SJCRH30 (cell line): ENCODE data around the gene SHISAL2A. TPM values are rescaled to one million over a fixed set of nuclear protein-coding genes. Genes with fewer than 3 reads are reported as not detected.
"Not testable (repeated sequence)": the region's sequence is repeated elsewhere in the genome, so short reads cannot be mapped to it uniquely, and the experiment has no call there.

Experiments
- DNase-seq, 2 experiments: peaks; one replicate each; pipeline ENCODE4 v3.0.0-alpha.2; 2015 to 2020
- H3K27ac ChIP-seq: fragments of 250-450 bp; sonication (Bioruptor Pico); 2 replicates; pipeline ENCODE4 v1.5.1; 2020; ENCODE audit warnings: mild to moderate bottlenecking, moderate library complexity
- H3K27me3 ChIP-seq: fragments of 250-450 bp; sonication (Bioruptor Pico); 2 replicates; pipeline ENCODE4 v1.5.1; 2020; ENCODE audit warnings: mild to moderate bottlenecking, moderate library complexity
- H3K36me3 ChIP-seq: fragments of 250-450 bp; sonication (Bioruptor Pico); 2 replicates; pipeline ENCODE4 v1.5.1; 2020; ENCODE audit warnings: mild to moderate bottlenecking, moderate library complexity
- H3K4me1 ChIP-seq: fragments of 250-450 bp; sonication (Bioruptor Pico); 2 replicates; pipeline ENCODE4 v1.5.1; 2020; ENCODE audit warnings: mild to moderate bottlenecking, moderate library complexity
- H3K4me3 ChIP-seq: fragments of 250-450 bp; sonication (Bioruptor Pico); 2 replicates; pipeline ENCODE4 v1.5.1; 2020; ENCODE audit warnings: mild to moderate bottlenecking, moderate library complexity
- H3K9me3 ChIP-seq: fragments of 250-450 bp; sonication (Bioruptor Pico); replicated peaks from 2 replicates; pipeline ENCODE4 v1.5.1; 2020; ENCODE audit warnings: mild to moderate bottlenecking, moderate library complexity
- total RNA-seq: library from RNA; depleted of rRNA; stranded (reverse); fragments of >200 nt; shearing (Covaris generic); gene quantifications from 2 replicates; pipeline ENCODE4 v1.2.3, GENCODE V29; 2014

Gene SHISAL2A
- total RNA-seq, 1 experiment from 2014 or later, result not detected

DNA sequence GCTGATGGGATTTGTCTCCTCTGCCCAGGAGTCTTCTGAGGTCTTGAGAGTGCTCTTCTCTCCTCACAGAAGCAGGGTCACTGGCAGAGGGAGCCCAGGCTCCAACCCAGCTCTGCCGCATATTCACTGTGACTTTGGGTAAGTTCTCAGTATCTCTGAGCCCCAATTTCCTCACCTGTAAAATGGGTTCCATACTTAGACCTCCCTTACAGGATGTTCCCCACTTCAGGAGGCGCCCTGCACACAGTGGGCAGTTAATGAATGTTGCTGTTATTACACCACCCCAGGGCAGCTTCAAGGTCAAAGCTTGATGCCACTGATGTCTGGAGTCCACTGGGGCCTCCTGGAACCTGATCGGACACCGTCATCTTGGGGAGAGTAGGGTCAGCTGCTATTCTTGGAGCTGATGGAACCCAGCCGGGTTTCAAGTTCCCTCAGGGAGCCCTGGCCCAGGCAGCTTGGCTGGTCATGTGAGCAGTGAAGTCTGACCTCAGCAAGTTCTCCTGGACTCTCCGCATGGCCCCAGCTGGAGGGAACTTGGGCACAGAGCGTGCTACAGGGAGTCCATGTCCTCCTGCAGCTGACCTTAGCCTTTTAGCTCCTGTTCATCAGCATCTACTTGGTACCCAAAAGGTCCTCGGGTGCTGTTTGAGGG is 43.4 kb downstream of the SHISAL2A start:
- DNase-seq, result no peak
- Histone ChIP-seq H3K4me3 (no peak overlapping the region), H3K27ac (no peak overlapping the region)

DNA sequence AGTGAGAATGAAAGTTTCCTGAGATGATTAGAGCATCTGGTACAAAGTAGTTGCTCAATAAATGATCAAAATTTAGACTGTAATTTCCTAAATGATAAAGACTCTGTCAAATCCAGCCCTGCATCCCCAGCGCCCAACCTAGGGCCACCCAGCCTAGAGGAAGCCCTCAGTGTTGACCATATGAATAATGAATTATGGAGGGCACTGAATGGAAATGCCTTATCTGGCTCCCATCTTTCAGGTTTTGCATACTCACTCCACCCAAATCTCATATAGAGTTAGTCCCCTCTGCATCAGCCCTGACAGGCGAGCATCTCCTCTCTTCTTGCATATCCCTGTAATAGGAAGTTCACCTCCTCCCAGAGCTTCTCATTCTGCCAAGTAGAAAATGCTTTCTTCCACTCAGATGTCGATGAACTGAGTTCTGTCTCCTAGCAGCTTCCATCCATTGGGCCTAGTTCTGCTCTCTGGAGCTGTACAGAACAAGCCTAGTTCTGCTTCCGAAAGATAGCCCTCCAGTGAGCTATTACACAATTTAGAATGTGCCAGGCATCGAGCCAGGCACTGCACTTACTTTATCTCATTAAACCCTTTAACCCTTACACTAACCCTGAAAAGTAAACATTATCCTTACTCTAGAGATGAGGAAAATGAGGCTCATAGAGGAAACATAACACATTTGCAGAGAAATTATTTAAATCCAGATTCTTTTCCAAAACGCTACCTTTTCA is 44.3 kb downstream of the SHISAL2A start:
- no peak overlapping the region for H3K27ac ChIP-seq
- H3K27me3 ChIP-seq, result no peaks in the 10 kb centered on the region
- DNase-seq, result no peak
- H3K9me3 ChIP-seq, result no peaks in the 10 kb centered on the region
- no peaks in the 10 kb centered on the region for H3K36me3 ChIP-seq
- H3K4me3 ChIP-seq, result no peak overlapping the region
- 0 out of 2 replicates have a peak, but pooled peaks cover 3% of the 10 kb centered on the region for H3K4me1 ChIP-seq

More for the DNA sequence above, 43.4 kb downstream of the SHISAL2A start:
- H3K9me3 ChIP-seq, result no peaks in the 10 kb centered on the region
- no peaks in the 10 kb centered on the region for H3K27me3 ChIP-seq
- H3K36me3 ChIP-seq, result no peaks in the 10 kb centered on the region
- 0 out of 2 replicates have a peak, but pooled peaks cover 3% of the 10 kb centered on the region for H3K4me1 ChIP-seq

DNA sequence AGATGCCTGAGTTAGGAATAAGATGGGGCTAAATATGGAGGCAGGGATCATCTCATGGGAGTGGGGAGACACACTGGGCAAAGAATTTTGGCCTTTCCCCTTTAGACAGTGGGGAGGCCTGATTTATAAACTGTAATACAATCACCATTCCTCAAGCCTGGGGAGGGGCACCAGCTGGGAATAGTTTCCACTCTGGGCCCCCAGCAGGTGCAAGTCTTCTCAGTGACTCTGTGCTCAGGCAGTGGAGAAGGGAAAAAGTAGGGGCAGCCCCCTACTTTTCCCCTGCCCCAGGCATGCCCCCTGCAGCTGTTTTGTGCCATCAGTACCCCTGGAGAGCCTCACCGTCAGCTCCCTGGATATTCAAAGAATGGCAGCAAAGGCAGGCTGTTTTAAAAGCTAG is 46.1 kb downstream of the SHISAL2A start:
- Histone ChIP-seq H3K4me1 (0 out of 2 replicates have a peak, but pooled peaks cover 3% of the 10 kb centered on the region), H3K27ac (no peak overlapping the region), H3K27me3 (no peaks in the 10 kb centered on the region), H3K9me3 (no peaks in the 10 kb centered on the region), H3K36me3 (0 out of 2 replicates have a peak, but pooled peaks cover under 1% of the 10 kb centered on the region), H3K4me3 (no peak overlapping the region)
- peak; percentile 61 to 78 for DNase-seq

DNA sequence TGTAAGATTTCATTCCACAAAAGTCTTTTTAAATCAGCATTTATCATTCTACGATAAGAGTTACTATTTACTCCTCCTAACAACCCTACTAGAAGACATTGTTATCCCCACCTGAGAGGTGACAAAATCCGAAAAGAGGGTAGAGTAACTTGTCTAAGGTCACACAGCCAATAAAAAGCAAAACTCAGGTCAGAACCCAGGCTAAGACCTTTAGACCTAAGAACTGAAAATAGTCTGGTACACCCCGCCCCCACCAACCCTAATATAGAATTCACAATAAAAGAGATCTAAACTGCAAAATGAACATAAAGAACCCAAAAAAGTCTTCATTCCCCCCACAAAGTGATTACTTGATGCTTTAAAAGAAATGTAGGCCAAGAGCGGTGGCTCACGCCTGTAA is 46.5 kb downstream of the SHISAL2A start:
- Histone ChIP-seq H3K9me3 (no peaks in the 10 kb centered on the region), H3K4me1 (0 out of 2 replicates have a peak, but pooled peaks cover 3% of the 10 kb centered on the region), H3K4me3 (no peak overlapping the region), H3K36me3 (peaks cover 2% of the 10 kb centered on the region; the same call in 1 of the 2 replicates), H3K27ac (no peak overlapping the region), H3K27me3 (no peaks in the 10 kb centered on the region)
- DNase-seq, result no peak

DNA sequence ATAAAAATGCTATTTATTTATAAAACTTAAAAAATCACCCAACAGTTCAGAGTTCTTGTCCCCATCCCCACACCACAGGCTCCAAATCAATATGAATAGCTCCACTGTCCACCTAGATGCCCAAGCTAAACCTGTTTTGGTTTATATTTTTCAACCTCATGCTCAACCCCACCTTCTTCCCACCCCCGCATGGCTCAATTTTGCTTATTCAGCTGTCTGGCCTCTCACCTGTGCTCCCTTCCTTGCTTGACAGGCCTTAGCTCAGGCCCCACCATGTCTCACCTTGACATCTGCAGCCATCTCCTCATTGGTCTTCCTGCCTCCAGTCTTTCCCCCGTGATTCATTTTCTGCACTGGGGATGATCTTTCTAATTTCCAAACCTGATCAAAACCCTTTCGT is 47.4 kb downstream of the SHISAL2A start:
- Histone ChIP-seq H3K27ac (no peak overlapping the region), H3K4me1 (0 out of 2 replicates have a peak, but pooled peaks cover 3% of the 10 kb centered on the region), H3K9me3 (no peaks in the 10 kb centered on the region), H3K27me3 (no peaks in the 10 kb centered on the region), H3K36me3 (peaks cover 2% of the 10 kb centered on the region; the same call in 1 of the 2 replicates), H3K4me3 (no peak overlapping the region)
- DNase-seq, result no peak

DNA sequence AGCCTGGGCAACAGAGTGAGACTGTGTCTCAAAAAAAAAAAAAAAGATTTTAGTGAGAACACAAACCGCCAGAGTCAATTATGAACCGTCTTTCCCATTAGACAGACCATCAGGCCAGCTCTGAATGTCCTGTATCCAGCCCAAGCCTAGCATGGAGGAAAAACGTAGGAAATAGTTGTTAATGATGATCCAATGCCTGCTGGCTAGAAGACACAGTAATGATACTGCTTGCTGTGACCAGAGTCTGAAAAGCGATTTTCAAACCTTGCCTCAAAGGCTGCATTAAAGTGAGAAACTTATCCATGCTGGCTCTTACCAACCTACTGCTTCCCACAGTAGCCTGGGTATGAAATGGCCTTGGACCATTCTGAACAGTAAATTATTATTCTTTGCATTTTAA is 48.2 kb downstream of the SHISAL2A start:
- Histone ChIP-seq H3K36me3 (peaks cover 7% of the 10 kb centered on the region; the same call in 1 of the 2 replicates), H3K9me3 (no peaks in the 10 kb centered on the region), H3K4me3 (no peak overlapping the region), H3K4me1 (0 out of 2 replicates have a peak, but pooled peaks cover 3% of the 10 kb centered on the region), H3K27me3 (no peaks in the 10 kb centered on the region), H3K27ac (no peak overlapping the region)
- DNase-seq, result no peak

DNA sequence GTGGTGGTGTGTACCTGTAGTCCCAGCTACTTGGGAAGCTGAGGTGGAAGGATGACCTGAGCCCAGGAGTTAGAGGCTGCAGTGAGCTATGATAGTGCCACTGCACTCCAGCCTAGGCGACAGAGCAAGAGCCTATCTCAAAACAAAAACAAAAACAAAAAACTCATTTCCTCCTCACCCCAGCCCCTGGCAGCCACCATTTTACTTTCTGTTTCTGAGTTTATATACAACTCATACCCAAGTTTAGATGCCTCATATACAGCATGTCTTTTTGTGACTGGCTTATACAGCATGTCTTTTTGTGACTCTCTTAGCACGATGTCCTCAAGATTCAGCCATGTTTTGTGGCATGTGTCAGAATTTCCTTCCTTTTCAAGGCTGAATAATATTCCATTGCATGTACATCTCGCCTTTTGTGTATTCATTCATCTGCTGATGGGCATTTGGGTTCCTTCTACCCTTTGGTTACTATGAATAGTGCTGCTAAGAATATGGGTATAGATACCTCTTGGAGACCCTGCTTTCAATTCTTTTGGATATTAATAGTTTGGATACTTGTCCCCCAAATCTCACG is 50.5 kb downstream of the SHISAL2A start:
- Histone ChIP-seq H3K27ac (no peak overlapping the region), H3K4me3 (no peak overlapping the region), H3K36me3 (peaks cover 29% of the 10 kb centered on the region), H3K4me1 (0 out of 2 replicates have a peak, but pooled peaks cover 3% of the 10 kb centered on the region), H3K9me3 (no peaks in the 10 kb centered on the region), H3K27me3 (no peaks in the 10 kb centered on the region)
- no peak for DNase-seq

DNA sequence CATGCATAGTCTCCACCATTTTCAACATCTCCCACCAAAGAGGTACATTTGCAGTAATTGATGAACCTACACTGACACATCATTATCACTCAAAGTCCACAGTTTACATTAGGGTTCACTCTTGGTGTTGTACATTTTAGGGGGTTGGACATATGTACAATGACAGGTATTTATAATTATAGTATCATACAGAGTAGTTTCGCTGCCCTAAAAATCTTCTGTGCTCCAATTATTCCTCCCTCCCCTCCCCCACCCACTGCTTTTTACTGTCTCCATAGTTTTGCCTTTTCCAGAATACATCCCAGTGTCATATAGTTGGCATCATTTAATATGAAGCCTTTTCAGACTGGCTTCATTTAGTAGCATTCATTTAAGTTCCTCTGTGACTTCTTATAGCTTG is 51.6 kb downstream of the SHISAL2A start:
- H3K27me3 ChIP-seq, result no peaks in the 10 kb centered on the region
- H3K4me1 ChIP-seq, result 0 out of 2 replicates have a peak, but pooled peaks cover under 1% of the 10 kb centered on the region
- no peak overlapping the region for H3K27ac ChIP-seq
- H3K9me3 ChIP-seq, result no peaks in the 10 kb centered on the region
- H3K36me3 ChIP-seq, result peaks cover 38% of the 10 kb centered on the region
- H3K4me3 ChIP-seq, result no peak overlapping the region
- DNase-seq, result no peak

DNA sequence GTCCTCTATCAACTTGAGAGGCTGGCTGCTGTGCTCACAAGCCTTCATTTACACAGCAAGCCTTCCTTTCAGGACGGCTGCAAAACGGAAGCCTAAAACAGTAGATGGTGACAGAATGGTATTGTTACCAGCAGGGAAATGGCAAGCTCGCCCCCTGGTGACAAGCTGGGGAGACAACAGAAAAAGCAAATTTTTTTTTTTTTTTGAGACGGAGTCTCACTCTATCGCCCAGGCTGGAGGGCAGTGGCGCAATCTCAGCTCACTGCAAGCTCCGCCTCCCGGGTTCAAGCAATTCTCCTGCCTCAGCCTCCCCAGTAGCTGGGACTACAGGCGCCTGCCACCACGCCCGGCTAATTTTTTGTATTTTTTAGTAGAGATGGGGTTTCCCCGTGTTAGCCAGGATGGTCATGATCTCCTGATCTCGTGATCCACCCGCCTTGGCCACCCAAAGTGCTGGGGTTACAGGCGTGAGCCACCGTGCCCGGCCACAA is 53.3 kb downstream of the SHISAL2A start:
- not testable (repeated sequence) for H3K27me3 ChIP-seq, H3K4me3 ChIP-seq, H3K27ac ChIP-seq, H3K9me3 ChIP-seq, H3K4me1 ChIP-seq
- peak; percentile 63 to 84 for DNase-seq
- peaks cover 49% of the 10 kb centered on the region for H3K36me3 ChIP-seq

DNA sequence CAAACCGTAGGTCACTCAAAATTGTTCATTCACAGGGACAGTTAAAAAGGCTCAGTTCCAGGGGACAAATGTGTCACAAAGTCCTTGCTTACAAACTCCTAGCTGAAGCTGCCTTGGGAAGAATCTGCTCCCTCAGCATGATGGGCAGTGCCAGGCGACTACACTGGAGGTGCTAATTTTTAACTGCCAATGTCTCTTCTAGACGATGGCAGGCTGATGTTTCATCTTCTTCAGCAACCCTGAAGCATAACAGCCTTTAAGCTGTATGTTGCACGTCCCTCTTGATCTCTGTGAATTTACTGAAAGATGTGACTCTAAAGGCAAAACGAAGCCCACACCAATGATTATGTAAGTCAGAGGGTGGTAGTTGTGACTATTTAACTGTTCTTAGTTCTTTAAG is 53.9 kb downstream of the SHISAL2A start:
- no peak for DNase-seq
- H3K9me3 ChIP-seq, result no peaks in the 10 kb centered on the region
- no peaks in the 10 kb centered on the region for H3K4me1 ChIP-seq
- peaks cover 53% of the 10 kb centered on the region for H3K36me3 ChIP-seq
- H3K27me3 ChIP-seq, result no peaks in the 10 kb centered on the region
- H3K27ac ChIP-seq, result no peak overlapping the region
- no peak overlapping the region for H3K4me3 ChIP-seq

DNA sequence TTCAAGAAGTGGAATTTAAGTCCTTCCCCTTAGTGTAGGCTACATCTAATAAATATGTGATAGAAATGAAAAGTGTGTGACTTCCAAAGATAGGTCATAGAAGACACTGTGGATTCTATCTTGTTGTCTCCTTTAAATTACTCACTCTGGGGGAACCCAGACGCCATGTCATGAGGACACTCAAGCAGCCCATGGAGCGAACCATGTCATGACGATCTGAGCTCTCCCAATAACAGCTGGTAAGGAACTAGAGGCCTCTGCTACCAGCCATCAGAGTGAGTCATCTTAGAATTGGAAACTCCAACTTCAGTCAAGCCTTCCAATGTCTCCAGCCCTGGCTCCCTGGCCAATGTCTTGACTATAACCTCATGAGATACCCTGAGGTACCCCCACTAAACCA is 58.9 kb downstream of the SHISAL2A start:
- H3K4me1 ChIP-seq, result no peaks in the 10 kb centered on the region
- no peak for DNase-seq
- peaks cover 52% of the 10 kb centered on the region for H3K36me3 ChIP-seq
- no peaks in the 10 kb centered on the region for H3K27me3 ChIP-seq
- H3K27ac ChIP-seq, result no peak overlapping the region
- H3K4me3 ChIP-seq, result no peak overlapping the region
- H3K9me3 ChIP-seq, result no peaks in the 10 kb centered on the region; the same call in 1 of the 2 replicates

DNA sequence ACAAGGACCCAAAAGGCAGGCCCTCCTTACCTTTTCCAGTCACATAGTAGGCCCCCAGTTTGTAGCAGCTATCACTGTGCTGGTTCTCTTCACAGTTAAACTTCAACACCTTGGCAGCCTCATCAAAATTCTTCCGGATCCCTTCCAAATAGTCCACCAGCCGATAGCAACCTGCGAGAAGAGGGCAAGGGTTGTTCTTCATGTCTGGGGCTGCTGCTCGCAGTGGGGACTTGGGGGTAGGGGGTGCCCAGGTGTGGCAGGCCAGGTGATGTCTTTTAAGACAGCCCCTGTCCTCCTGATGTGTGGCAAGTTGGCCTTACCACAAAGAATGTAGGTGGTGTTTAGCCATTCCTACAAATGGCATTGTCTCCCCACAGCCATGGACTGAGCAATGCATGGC is 59.7 kb downstream of the SHISAL2A start:
- Histone ChIP-seq H3K4me1 (no peaks in the 10 kb centered on the region), H3K9me3 (no peaks in the 10 kb centered on the region; the same call in 1 of the 2 replicates), H3K36me3 (peaks cover 43% of the 10 kb centered on the region), H3K27ac (no peak overlapping the region), H3K27me3 (no peaks in the 10 kb centered on the region), H3K4me3 (no peak overlapping the region)
- no peak for DNase-seq

DNA sequence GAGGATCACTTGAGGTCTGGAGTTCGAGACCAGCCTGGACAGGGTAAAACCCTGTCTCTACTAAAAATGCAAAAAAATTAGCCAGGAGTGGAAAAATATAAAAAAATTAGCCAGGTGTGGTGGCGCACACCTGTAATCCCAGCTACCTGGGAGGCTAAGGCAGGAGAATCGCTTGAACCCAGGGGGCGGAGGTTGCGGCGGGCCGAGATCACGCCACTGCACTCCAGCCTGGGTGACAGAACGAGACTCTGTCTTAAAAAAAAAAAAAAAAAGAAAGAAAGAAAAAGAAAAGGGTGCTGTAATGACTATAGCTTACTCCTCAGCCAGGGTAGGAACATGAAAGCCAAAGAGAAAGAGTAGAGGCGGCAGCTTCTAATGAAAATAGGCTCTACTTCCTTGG is 60.4 kb downstream of the SHISAL2A start:
- H3K36me3 ChIP-seq, result peaks cover 37% of the 10 kb centered on the region
- H3K27me3 ChIP-seq, DNase-seq, H3K4me1 ChIP-seq, H3K4me3 ChIP-seq, H3K27ac ChIP-seq, H3K9me3 ChIP-seq: not testable (repeated sequence)

DNA sequence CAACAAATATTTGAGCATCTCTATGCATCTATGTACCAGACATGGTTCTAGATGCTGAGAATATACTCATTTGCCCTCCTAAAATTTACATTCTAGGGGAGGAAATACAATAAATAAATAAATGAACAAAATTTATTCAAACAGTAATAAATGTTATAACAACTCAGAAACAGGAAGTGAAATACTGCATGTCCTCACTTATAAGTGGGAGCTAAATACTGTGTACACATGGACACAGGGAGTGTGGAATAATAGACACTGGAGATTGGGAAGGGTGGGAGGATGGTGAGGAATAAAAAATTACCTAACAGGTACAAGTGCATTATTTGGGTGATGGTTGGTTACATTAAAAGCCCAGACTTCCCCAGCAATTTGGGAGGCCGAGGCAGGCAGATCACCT is 60.9 kb downstream of the SHISAL2A start:
- Histone ChIP-seq H3K9me3 (no peaks in the 10 kb centered on the region; the same call in 1 of the 2 replicates), H3K4me3 (no peak overlapping the region), H3K27ac (no peak overlapping the region), H3K36me3 (peaks cover 32% of the 10 kb centered on the region), H3K27me3 (no peaks in the 10 kb centered on the region), H3K4me1 (no peaks in the 10 kb centered on the region)
- DNase-seq, result no peak

DNA sequence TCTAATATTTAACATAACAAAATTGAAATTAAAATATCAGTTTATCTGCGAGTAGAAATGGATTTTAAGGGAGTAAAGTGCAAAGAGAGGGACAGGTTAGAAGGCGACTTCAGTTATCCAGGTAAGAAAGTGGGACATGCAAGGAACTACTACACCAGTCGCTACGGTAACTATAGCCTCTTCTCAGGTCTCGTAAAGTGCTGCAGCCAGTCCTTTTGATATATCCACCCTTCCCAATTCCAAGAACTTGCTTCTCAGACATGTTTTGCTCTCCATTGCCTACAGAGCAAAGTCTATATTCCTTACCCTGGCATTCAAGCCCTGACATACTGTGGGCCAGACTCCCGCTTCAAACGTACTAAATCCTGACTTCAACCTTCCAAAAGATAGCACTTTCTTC is 62.7 kb downstream of the SHISAL2A start:
- Histone ChIP-seq H3K36me3 (peaks cover 20% of the 10 kb centered on the region), H3K9me3 (no peaks in the 10 kb centered on the region; the same call in 1 of the 2 replicates), H3K27ac (no peak overlapping the region), H3K27me3 (no peaks in the 10 kb centered on the region), H3K4me1 (no peaks in the 10 kb centered on the region), H3K4me3 (no peak overlapping the region)
- DNase-seq, result no peak
